HG02970 (cell line): ENCODE measurements around the gene ZFHX2.
"Not testable (repeated sequence)": the region's sequence is repeated elsewhere in the genome, so short reads cannot be mapped to it uniquely, and the experiment has no call there.

Experiments
- ATAC-seq: cut with Tn5 transposase; IDR thresholded peaks from one replicate; pipeline ENCODE4 v1.9.1; 2021; ENCODE audit warnings: mild to moderate bottlenecking, moderate library complexity, moderate number of reproducible peaks; ENCODE audit not compliant: unreplicated experiment, low FRiP score

Gene ZFHX2

DNA sequence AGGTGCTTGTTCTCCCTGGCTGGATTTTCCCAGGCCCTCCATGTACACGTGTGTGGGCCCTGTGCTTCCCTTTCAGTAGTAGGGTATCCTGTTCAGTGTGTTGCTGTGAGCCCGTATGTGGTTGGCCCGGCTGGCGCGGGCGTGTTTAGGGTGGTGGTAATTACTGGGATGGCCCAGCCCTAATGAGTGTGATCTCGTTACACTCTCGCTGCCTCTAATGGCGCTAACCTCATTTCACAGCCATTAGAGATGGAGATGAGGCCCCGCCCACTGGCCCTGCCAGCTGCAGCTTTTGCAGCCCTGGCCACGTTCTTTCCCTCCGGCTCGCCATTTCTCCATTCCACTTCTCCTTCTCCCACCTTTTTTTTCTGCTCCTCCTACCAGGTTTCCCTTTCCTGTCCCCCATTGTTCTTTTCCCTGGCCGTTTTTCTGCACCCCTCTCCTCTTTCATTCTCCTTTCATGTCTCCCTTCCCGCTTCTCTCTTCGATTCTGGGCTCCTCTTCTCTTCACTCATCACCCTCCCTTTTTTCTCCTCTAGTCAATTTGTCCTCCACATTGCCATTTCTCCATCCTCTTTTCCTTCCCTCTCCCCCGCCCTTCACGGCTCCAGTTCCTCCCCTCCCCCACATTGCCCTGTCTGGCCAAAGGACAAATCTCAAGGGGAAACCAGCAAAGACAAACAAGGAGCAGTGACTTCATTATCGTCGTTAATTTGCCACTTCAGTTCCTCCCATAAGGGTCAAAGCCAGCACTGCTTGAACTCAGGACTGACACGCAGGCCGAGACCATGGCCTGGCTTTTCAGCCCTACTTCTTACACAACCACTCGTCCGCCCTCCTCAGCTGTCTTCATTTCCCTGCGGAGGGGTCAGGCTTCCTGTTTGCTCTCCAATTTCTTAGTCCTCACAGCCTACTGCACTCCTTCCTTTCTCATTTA lies 6.8 kb downstream of the ZFHX2 start:
- ATAC-seq: no peak

GRCh38 chr14:23543403-23543802 lies 8.2 kb downstream of the ZFHX2 start:
- ATAC-seq: no peak

DNA sequence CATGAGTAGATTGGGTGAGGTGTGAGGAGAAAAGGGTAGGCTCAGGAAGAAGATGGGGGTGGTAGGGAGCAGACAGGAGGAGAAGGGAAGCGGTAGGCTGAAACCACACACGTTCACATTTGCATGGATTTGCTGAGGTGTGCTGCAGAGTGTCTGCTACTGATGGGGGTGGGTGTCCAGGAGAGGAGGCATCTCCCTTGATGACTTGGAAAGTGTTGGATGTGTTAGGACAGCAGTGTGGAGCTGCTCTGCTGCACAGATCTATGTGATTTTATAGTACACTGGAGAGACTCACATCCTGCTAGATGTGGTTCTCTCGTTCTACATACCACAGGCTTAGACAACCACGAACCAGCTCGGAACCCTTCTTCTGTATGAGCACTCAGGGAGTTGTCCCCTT lies 9.3 kb downstream of the ZFHX2 start:
- ATAC-seq: no peak

GRCh38 chr14:23540141-23540469 lies 11.5 kb downstream of the ZFHX2 start:
- no peak for ATAC-seq

DNA sequence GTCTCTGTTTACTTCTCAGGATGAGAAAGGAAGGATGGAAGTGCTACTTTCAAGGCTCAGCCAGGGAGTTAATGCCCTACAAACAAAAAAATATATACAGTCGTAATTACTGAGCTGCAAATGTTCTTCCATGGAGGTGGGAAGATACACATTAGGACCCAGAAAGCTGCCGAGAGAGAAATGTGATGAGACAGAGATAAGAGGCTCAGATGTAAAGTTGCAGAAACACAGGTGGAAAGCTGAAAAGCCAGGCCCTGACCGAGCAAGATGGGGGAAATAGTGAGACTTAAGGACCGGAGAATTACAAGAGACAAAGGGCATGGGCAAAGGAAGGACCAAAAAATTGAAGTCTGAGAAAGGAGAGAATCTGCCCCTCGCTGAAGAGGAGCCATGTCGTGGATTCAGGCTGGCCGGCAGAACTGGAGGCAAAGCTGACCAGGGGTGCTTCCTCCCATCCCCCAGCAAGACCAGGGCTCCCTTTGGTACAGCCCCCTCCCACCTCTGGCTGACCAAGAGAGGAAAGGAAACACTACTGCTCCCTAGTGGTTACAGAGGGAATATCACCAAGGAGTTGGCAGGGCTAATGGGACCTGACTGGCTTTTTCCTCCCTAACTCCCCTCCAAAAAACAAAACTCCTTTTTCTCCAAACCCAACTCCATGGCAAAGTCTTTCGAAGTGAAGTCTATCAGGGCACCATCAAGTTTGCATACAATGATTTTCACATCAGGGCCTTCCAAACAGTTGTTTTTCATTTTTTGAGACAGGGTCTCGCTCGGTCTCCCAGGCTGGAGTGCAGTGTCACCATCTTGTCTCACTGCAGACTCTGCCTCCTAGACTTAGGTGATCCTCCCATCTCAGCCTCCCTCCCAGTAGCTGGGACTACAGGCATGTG lies 12.1 kb downstream of the ZFHX2 start:
- ATAC-seq: no peak

- no peak for ATAC-seq
Measured at GRCh38 chr14:23538785-23539184, 12.8 kb downstream of the ZFHX2 start.

GRCh38 chr14:23538050-23538718 lies 13.4 kb downstream of the ZFHX2 start:
- ATAC-seq: no peak

DNA sequence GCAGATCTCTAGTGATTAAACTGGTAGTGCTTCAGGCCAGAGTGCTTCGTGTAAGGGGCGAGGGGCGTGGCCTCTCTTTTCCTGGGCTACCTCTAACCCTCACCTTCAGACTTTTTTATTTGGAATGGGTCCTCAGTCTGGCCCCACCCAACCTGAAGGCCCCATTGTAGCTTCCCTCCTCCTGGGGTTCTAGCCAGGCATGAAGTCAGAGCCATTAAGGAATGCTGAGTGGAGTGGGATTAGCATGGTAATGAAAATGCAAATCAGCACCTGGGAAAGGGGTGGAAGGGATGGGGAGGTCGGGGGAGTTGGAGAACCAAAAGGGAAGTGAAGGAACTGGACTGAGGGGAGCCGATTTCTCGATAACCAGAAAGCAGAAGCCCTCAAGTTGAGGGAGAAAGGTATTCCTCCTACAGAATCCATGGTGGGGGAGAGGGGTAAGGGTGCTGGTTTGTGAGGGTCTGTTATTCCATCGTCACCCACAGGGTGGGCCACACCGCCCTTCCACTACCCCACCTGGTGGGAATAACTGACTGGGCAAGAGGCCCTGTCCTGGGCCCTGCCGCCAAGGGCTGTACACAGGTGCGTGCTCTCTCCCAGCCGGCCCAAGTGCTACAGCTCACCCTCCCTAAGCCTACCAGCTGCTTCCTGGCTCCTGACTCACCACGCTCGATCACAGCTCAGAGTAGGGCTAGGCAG lies 14.1 kb downstream of the ZFHX2 start:
- no peak for ATAC-seq

GRCh38 chr14:23536906-23537305 lies 14.7 kb downstream of the ZFHX2 start:
- not testable (repeated sequence) for ATAC-seq

GRCh38 chr14:23536494-23536893 lies 15.1 kb downstream of the ZFHX2 start:
- no peak for ATAC-seq

- no peak for ATAC-seq
Measured at GRCh38 chr14:23535943-23536342, 15.6 kb downstream of the ZFHX2 start.

GRCh38 chr14:23533652-23534435 lies 17.7 kb downstream of the ZFHX2 start:
- ATAC-seq: no peak

GRCh38 chr14:23532658-23533057 lies 18.9 kb downstream of the ZFHX2 start:
- no peak for ATAC-seq

DNA sequence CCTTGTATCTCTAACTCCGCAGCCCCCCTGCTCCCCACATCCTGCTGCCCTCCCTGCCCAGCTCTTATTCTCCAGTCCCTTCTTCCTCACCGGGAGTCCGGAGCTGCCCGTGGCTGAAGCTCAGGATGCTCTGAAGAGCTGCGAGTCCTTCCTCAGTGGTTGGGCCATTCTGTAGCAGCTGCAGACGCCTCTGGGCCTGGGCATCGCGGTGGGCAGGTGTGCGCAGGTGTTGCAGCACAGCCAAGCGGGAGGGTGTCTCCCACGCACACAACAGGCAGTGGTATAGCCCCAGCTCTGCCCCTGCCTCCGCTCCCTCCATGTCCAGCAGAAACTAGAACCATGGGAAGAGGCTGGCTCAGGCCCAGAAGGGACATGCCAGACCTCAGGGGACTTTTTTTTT lies 20.2 kb downstream of the ZFHX2 start:
- ATAC-seq: no peak

DNA sequence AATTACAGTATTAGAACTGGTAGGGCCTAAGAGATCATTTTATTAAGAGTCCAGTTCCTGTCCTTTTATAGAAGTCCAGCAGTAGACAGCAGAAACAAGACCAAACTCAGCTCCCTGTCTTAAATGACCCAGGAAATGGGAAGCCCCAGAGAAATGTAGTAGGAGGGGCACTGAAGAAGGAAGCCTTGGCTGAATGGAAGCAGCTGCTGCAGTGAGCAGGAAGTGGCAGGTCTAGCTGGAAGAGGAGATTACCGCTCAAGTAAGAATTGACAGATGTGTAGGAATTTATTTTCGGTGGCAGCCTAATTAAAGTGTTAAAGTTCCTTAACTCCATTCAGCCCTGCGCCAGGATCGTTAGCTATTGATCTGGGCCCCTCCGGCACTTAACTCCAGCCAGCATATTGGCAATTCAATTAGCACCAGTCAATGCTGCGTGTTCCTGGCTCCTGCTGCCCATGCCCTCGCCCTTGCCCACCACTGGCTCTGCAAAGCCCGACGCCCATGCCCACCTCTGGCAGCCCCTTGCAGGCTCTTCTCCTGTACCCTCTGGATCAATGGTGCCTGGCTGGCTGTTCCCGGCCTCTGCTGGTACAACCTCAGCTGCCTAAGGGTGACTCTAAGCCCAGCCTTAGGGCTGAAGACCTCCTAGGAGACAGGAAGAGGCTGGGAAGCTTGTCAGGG lies 21.1 kb downstream of the ZFHX2 start:
- ATAC-seq: no peak

GRCh38 chr14:23529016-23529415 lies 22.5 kb downstream of the ZFHX2 start:
- ATAC-seq: no peak

DNA sequence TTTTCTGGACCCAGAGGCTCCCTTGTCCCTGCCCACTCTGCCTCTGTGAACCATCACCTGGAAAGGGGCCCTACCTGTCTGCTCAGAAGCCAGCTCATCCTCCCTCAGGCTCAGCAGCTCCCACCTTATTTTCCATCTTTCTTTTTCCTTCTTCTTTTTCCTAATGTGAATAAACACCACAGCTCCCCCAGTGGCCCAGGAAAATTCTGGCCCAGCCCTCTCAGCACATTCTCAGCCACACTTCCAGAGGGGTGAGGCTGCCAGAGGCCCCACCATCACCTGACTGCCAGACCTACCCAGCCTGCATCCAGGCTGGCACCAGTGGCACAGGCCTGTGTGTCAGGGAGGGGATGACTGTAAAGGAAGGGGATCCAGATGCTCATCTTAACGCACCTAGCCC lies 23.0 kb downstream of the ZFHX2 start:
- ATAC-seq: no peak

- ATAC-seq: no peak
Measured at GRCh38 chr14:23525611-23526010, 26.0 kb downstream of the ZFHX2 start.

DNA sequence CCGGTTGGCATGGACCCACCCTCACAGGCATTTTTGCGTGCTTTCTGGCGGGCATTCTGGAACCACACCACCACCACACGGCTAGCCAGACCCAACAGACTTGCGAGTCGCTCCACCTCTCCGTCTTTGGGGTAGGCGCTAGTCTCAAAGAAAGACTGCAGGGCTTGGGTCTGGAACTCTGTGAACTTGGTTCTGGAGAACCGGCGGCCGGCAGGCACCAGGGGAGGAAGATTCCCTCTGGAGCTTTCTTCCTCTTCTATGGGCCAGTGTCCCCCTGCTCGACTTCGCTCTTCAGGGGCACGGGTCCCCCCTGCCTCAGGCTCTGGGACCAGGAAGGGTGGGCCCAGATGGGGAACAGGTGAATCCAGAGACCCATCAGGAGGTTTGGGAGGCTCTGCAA lies 26.6 kb downstream of the ZFHX2 start:
- ATAC-seq: no peak
